OCI-LY1 (cell line): ENCODE results near the gene COL1A2.

ENCODE experiments used
- H2AFZ ChIP-seq: fragments of 200-600 bp; sonication (generic), shearing (Covaris generic); 2 replicates; pipeline ENCODE4 v1.6.0; 2014; ENCODE audit warnings: antibody characterized with exemption, mild to moderate bottlenecking, low read length
- H3F3A ChIP-seq: fragments of 200-600 bp; sonication (generic), shearing (Covaris generic); 2 replicates; pipeline ENCODE4 v1.6.0; 2014; ENCODE audit warnings: mild to moderate bottlenecking, antibody characterized with exemption, low read length, moderate library complexity; ENCODE audit not compliant: insufficient read depth
- H3K27ac ChIP-seq: fragments of 200-600 bp; sonication (generic); 2 replicates; pipeline ENCODE4 v1.5.1; 2014; ENCODE audit warnings: low read length, mixed run types, mild to moderate bottlenecking, low read depth; ENCODE audit not compliant: poor library complexity, severe bottlenecking
- H3K27me3 ChIP-seq: fragments of 200-600 bp; sonication (generic); 2 replicates; pipeline ENCODE4 v1.6.0; 2014; ENCODE audit warnings: antibody characterized with exemption, mild to moderate bottlenecking, low read length, moderate library complexity; ENCODE audit not compliant: insufficient read depth
- H3K36me3 ChIP-seq: fragments of 200-600 bp; sonication (generic); 2 replicates; pipeline ENCODE4 v1.6.1; 2014; ENCODE audit warnings: mild to moderate bottlenecking, antibody characterized with exemption, low read length, moderate library complexity, mixed read lengths; ENCODE audit not compliant: insufficient read depth
- H3K4me1 ChIP-seq: fragments of 200-600 bp; sonication (generic); 2 replicates; pipeline ENCODE4 v1.5.1; 2014; ENCODE audit warnings: mild to moderate bottlenecking, low read length, moderate library complexity; ENCODE audit not compliant: insufficient read depth, severe bottlenecking
- H3K4me2 ChIP-seq: fragments of 200-600 bp; sonication (generic), shearing (Covaris generic); 2 replicates; pipeline ENCODE4 v1.6.1; 2014; ENCODE audit warnings: low read length
- H3K4me3 ChIP-seq: fragments of 200-600 bp; sonication (generic); 2 replicates; pipeline ENCODE4 v1.5.1; 2014; ENCODE audit warnings: low read length, low read depth, mild to moderate bottlenecking, mixed read lengths; ENCODE audit not compliant: poor library complexity, severe bottlenecking
- H3K79me2 ChIP-seq: fragments of 200-600 bp; shearing (Covaris generic); 2 replicates; pipeline ENCODE4 v1.6.1; 2016; ENCODE audit warnings: mixed run types, low read length, mixed read lengths; ENCODE audit not compliant: insufficient read depth
- H3K9ac ChIP-seq: fragments of 200-600 bp; sonication (generic), shearing (Covaris generic); 2 replicates; pipeline ENCODE4 v1.6.1; 2014; ENCODE audit warnings: mild to moderate bottlenecking, low read length, mixed read lengths
- H3K9me2 ChIP-seq: fragments of 200-600 bp; sonication (generic), shearing (Covaris generic); 2 replicates; pipeline ENCODE4 v1.6.1; 2014; ENCODE audit warnings: low read depth, mild to moderate bottlenecking, low read length, mixed read lengths
- H3K9me3 ChIP-seq: fragments of 200-600 bp; shearing (Covaris generic); 2 replicates; pipeline ENCODE4 v1.6.1; 2014; ENCODE audit warnings: low read length, mixed read lengths
- H4K20me1 ChIP-seq: fragments of 200-600 bp; sonication (generic), shearing (Covaris generic); 2 replicates; pipeline ENCODE4 v1.6.0; 2016; ENCODE audit warnings: mild to moderate bottlenecking, low read length; ENCODE audit not compliant: insufficient read depth
- EZH2 ChIP-seq: fragments of 200-600 bp; sonication (generic), shearing (Covaris generic); IDR thresholded peaks from 2 replicates; pipeline ENCODE4 v1.8.0; 2017; ENCODE audit warnings: borderline replicate concordance, mixed run types, mild to moderate bottlenecking, antibody characterized with exemption, low read length, moderate library complexity, mixed read lengths
- TF ChIP-seq, protein P1 (sequence below): fragments of 200-600 bp; sonication (generic), shearing (Covaris generic); IDR thresholded peaks from 2 replicates; pipeline ENCODE4 v1.5.1; 2017; ENCODE audit warnings: mild to moderate bottlenecking, antibody characterized with exemption, low read length, moderate library complexity, mixed read lengths

The COL1A2 gene

DNA sequence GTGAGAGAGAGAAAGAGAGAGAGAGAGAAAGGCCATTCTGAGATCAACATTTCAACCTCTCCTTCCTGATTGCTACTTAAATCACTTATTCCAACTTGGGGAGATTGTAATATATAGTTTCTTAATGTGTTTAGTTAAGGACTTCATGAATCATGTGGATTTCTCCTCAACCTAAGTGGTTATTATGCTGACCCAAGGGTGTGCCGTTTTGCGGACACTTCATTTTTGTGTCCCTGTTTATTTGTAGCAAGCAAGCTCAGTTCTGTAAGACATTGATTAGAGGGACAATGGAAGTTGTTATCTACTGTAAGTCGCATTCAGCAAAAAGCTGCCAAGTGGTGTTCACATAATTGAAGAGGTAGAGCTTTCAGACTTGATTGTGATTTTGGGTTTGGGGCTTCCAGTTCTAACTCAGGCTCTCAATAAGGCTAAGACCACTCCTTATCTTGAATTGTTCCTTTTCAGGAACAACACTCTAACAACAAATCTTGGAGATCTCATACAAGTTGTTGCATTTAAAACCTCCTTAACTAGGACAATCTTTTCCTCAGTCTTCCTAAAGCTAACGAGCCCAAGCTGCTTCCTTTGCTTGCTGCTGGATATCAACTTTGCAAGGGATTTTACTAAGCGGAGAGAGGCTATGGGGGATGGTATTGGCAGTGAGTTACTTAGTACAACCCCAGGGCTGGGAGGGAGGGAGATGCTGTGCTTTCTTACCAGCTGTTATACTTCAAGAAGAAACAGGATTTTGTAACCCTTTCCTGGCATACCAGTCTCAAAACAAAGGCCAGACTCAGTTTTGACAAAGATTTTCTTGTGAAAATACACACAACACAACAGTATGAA, 19.8 kb upstream of the COL1A2 start:
- TF ChIP-seq, protein P1, sequence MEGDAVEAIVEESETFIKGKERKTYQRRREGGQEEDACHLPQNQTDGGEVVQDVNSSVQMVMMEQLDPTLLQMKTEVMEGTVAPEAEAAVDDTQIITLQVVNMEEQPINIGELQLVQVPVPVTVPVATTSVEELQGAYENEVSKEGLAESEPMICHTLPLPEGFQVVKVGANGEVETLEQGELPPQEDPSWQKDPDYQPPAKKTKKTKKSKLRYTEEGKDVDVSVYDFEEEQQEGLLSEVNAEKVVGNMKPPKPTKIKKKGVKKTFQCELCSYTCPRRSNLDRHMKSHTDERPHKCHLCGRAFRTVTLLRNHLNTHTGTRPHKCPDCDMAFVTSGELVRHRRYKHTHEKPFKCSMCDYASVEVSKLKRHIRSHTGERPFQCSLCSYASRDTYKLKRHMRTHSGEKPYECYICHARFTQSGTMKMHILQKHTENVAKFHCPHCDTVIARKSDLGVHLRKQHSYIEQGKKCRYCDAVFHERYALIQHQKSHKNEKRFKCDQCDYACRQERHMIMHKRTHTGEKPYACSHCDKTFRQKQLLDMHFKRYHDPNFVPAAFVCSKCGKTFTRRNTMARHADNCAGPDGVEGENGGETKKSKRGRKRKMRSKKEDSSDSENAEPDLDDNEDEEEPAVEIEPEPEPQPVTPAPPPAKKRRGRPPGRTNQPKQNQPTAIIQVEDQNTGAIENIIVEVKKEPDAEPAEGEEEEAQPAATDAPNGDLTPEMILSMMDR: no peak
- no peak for TF ChIP-seq EZH2
- no peaks in the 10 kb centered on the region for H3K36me3 ChIP-seq

DNA sequence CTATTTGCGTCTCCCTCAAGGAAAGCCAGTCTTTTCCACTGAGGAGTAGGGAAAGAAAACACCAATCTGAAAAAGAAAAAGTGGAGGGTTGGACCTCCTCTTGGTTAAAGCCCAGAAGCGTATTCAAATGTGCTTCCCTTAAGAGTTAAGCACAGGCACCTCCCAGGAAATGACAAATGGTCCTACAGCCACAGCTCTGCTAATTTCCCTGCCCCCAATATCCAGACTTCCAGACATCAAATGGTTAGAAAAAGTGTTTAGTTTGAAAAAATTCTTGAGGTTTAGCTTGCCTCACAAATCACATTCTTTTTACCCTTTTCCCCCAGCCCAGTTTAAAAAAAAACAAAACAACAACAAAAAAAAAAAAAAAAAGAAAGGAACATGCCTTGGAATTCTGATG, 19.0 kb upstream of the COL1A2 start:
- Histone ChIP-seq H3K4me3 (no peak overlapping the region), H3K9me2 (no peaks in the 10 kb centered on the region), H3K79me2 (no peaks in the 10 kb centered on the region), H3K27ac (no peak overlapping the region), H3F3A (no peaks in the 10 kb centered on the region), H3K4me2 (no peak overlapping the region), H3K36me3 (no peaks in the 10 kb centered on the region), H3K4me1 (no peaks in the 10 kb centered on the region), H3K9me3 (no peaks in the 10 kb centered on the region), H3K9ac (no peak overlapping the region), H3K27me3 (0 out of 2 replicates have a peak, but pooled peaks cover 7% of the 10 kb centered on the region), H4K20me1 (no peaks in the 10 kb centered on the region), H2AFZ (no peak overlapping the region)
- TF ChIP-seq, protein P1: no peak
- TF ChIP-seq EZH2: no peak

More for the DNA sequence above, 19.8 kb upstream of the COL1A2 start:
- Histone ChIP-seq H3K27me3 (0 out of 2 replicates have a peak, but pooled peaks cover 7% of the 10 kb centered on the region), H3K9ac (no peak overlapping the region), H2AFZ (no peak overlapping the region), H3K9me2 (no peaks in the 10 kb centered on the region), H3K4me3 (no peak overlapping the region), H3K9me3 (no peaks in the 10 kb centered on the region), H3K4me2 (no peak overlapping the region), H3K4me1 (no peaks in the 10 kb centered on the region), H3F3A (no peaks in the 10 kb centered on the region), H4K20me1 (no peaks in the 10 kb centered on the region), H3K27ac (no peak overlapping the region), H3K79me2 (no peaks in the 10 kb centered on the region)

DNA sequence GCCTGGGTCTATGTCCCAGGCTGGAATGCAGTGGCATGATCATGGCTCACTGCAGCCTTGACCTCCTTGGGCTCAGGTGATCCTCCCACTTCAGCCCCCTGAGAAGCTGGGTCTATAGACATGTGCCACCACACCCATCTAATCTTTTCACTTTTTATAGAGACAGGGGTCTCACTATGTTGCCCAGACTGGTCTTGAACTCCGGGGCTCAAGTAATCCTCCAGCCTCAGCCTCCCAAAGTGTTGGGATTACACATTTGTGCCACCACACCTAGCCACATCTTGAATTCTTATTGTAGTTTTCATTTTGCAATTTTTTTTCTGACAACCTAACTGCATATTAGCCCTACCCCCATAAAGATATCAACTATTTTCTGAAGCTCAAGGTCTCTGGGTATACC, 18.4 kb upstream of the COL1A2 start:
- H3K4me1 ChIP-seq: no peaks in the 10 kb centered on the region
- H3K36me3 ChIP-seq: no peaks in the 10 kb centered on the region
- H3K4me3 ChIP-seq: no peak overlapping the region
- H3K79me2 ChIP-seq: no peaks in the 10 kb centered on the region
- no peak overlapping the region for H3K9ac ChIP-seq
- no peak overlapping the region for H2AFZ ChIP-seq
- no peak for TF ChIP-seq EZH2
- TF ChIP-seq, protein P1: no peak
- no peak overlapping the region for H3K4me2 ChIP-seq
- H4K20me1 ChIP-seq: no peaks in the 10 kb centered on the region
- H3K9me3 ChIP-seq: no peaks in the 10 kb centered on the region
- 0 out of 2 replicates have a peak, but pooled peaks cover 7% of the 10 kb centered on the region for H3K27me3 ChIP-seq
- no peak overlapping the region for H3K27ac ChIP-seq
- no peaks in the 10 kb centered on the region for H3K9me2 ChIP-seq
- no peaks in the 10 kb centered on the region for H3F3A ChIP-seq
